Liver (tissue), 9 donors: ENCODE results near the gene CRISP1. TPM values are rescaled to one million over a fixed set of nuclear protein-coding genes. Genes with fewer than 3 reads are reported as not detected.

Experiments used
- DNase-seq: peaks from one replicate; pipeline ENCODE4 v3.0.0-alpha.2; 2017; ENCODE audit warnings: low spot score
- H3K27ac ChIP-seq, 2 donors: one replicate each; pipeline ENCODE4 v1.7.0; 2013; ENCODE audit warnings: inconsistent platforms in 2 of 2, low read length in 2 of 2, control low read depth in 1 of 2, low read depth in 1 of 2, mild to moderate bottlenecking in 1 of 2
- H3K27me3 ChIP-seq, 4 donors: one replicate each; pipeline versions ENCODE4 v1.6.1 to v1.7.0; 2013; ENCODE audit warnings: low read length in 3 of 4, inconsistent platforms in 1 of 4, mild to moderate bottlenecking in 1 of 4, moderate library complexity in 1 of 4; ENCODE audit not compliant: control insufficient read depth in 4 of 4, insufficient read depth in 4 of 4
- H3K36me3 ChIP-seq, 4 donors: one replicate each; pipeline versions ENCODE4 v1.6.1 to v1.7.0; 2013; ENCODE audit warnings: low read length in 3 of 4, mild to moderate bottlenecking in 3 of 4, low read depth in 1 of 4, moderate library complexity in 1 of 4; ENCODE audit not compliant: control insufficient read depth in 4 of 4, insufficient read depth in 3 of 4
- H3K4me1 ChIP-seq, 4 donors: one replicate each; pipeline versions ENCODE4 v1.6.1 to v1.7.0; 2013; ENCODE audit warnings: low read length in 3 of 4, mild to moderate bottlenecking in 3 of 4, moderate library complexity in 1 of 4; ENCODE audit not compliant: control insufficient read depth in 4 of 4, insufficient read depth in 4 of 4
- H3K4me3 ChIP-seq, 3 donors: one replicate each; pipeline versions ENCODE4 v1.6.1 to v1.7.0; 2013; ENCODE audit warnings: low read length in 3 of 3, control low read depth in 1 of 3, low read depth in 1 of 3, mild to moderate bottlenecking in 1 of 3
- H3K9ac ChIP-seq, 2 donors: one replicate each; pipeline ENCODE4 v1.7.0; 2013; ENCODE audit warnings: low read length in 2 of 2, mild to moderate bottlenecking in 2 of 2, moderate library complexity in 2 of 2, control low read depth in 1 of 2, low read depth in 1 of 2
- H3K9me3 ChIP-seq, 4 donors: one replicate each; pipeline versions ENCODE4 v1.6.1 to v1.7.0; 2013; ENCODE audit warnings: low read length in 3 of 4; ENCODE audit not compliant: control insufficient read depth in 4 of 4
- EGR1 ChIP-seq, 2 donors: IDR thresholded peaks; 2 replicates each; pipeline ENCODE4 v1.6.1; 2016 to 2018; ENCODE audit warnings: antibody characterized with exemption in 2 of 2, low read depth in 2 of 2
- FOXA1 ChIP-seq: IDR thresholded peaks from 2 replicates; pipeline ENCODE4 v1.6.1; 2016; ENCODE audit warnings: antibody characterized with exemption
- FOXA2 ChIP-seq: IDR thresholded peaks from 2 replicates; pipeline ENCODE4 v1.6.1; 2016; ENCODE audit warnings: antibody characterized with exemption
- GABPA ChIP-seq, 2 donors: IDR thresholded peaks in 1 of 2; conservative IDR thresholded peaks in 1 of 2; 2 replicates each; pipeline ENCODE4 v1.6.1; 2016; ENCODE audit warnings: antibody characterized with exemption in 2 of 2, mild to moderate bottlenecking in 1 of 2, moderate library complexity in 1 of 2
- HNF4A ChIP-seq, 2 donors: conservative IDR thresholded peaks; 2 replicates each; pipeline ENCODE4 v1.6.1; 2016; ENCODE audit warnings: antibody characterized with exemption in 2 of 2, mild to moderate bottlenecking in 2 of 2
- HNF4G ChIP-seq: IDR thresholded peaks from 2 replicates; pipeline ENCODE4 v1.6.1; 2016; ENCODE audit warnings: antibody characterized with exemption
- NR2F2 ChIP-seq: IDR thresholded peaks from 2 replicates; pipeline ENCODE4 v1.6.1; 2016; ENCODE audit warnings: antibody characterized with exemption
- RAD21 ChIP-seq, 2 donors: IDR thresholded peaks; 2 replicates each; pipeline ENCODE4 v1.6.1; 2016; ENCODE audit warnings: antibody characterized with exemption in 2 of 2, mild to moderate bottlenecking in 2 of 2
- RXRA ChIP-seq, 2 donors: IDR thresholded peaks; 2 replicates each; pipeline ENCODE4 v1.6.1; 2017 to 2018; ENCODE audit warnings: antibody characterized with exemption in 2 of 2, mild to moderate bottlenecking in 1 of 2
- SP1 ChIP-seq: IDR thresholded peaks from 2 replicates; pipeline ENCODE4 v1.6.1; 2018; ENCODE audit warnings: antibody characterized with exemption, mild to moderate bottlenecking
- TAF1 ChIP-seq: conservative IDR thresholded peaks from 2 replicates; pipeline ENCODE4 v1.6.1; 2016; ENCODE audit warnings: antibody characterized with exemption, mild to moderate bottlenecking
- WGBS: extraction: QIAGEN DNeasy Blood & Tissue Kit; methylation state at CpG from one replicate; pipeline ENCODE4 v1.1.7; 2013; 5-methylcytosine and 5-hydroxymethylcytosine counted together
- polyA plus RNA-seq, 2 donors: library from polyadenylated mRNA; stranded (reverse) in 1 of 2; unstranded in 1 of 2; fragments of 200-250 nt in 1 of 2; fragments of >200 nt in 1 of 2; fragmentation: Nextera tagmentation in 1 of 2; extraction: Ambion mirVana in 1 of 2; gene quantifications; one replicate each; pipeline versions ENCODE4 v1.2.1 to v1.2.3, GENCODE V29; 2013 to 2015
- total RNA-seq, 2 donors: library from RNA; depleted of rRNA; stranded (reverse); fragments of >200 nt; gene quantifications; one replicate each; pipeline ENCODE4 v1.2.3, GENCODE V29; 2014
- TF ChIP-seq, protein P1 (sequence below): IDR thresholded peaks from 2 replicates; pipeline ENCODE4 v1.6.1; 2016; ENCODE audit warnings: antibody characterized with exemption
- TF ChIP-seq, protein P2 (sequence below): fragments of 150-350 bp; IDR thresholded peaks from 2 replicates; pipeline ENCODE4 v1.5.1; 2017; ENCODE audit warnings: improper control_type of control experiment, low read depth, low read length; ENCODE audit not compliant: missing input control
- TF ChIP-seq, protein P3 (sequence below): IDR thresholded peaks from 2 replicates; pipeline ENCODE4 v1.6.1; 2016; ENCODE audit warnings: antibody characterized with exemption, mild to moderate bottlenecking
- donor health status: healthy.
- donor health status: healthy.
- donor health status: healthy.
- donor health status: healthy.
- donor health status: healthy.

CRISP1 gene, protein sequence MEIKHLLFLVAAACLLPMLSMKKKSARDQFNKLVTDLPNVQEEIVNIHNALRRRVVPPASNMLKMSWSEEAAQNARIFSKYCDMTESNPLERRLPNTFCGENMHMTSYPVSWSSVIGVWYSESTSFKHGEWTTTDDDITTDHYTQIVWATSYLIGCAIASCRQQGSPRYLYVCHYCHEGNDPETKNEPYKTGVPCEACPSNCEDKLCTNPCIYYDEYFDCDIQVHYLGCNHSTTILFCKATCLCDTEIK
- not detected for total RNA-seq
- not detected for polyA plus RNA-seq

DNA sequence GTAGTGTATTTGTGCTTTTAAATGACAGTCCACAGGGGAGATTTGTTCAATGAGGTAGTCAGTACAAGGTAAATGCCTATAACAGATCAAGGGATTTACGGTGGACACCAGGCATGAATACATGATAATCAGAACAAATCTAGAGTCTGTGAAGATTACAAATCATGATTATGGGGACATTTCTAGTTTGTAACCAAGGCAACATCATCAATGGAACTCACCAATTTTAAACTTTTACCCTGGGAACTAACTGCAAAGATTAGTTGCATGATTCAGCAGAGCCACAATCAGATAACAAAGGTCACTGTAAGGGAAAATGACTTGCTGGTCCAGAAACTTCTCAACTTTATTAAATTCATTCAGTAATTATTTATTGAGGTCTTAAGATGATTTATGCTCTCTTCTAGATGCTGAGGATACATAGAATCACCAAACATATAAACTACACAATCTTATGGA is at the start of gene CRISP1:
TSS of gene CRISP1 (minus strand) at position 51 of the 459 bp plus-strand sequence. CDS start 9,135 bp downstream, outside the sequence.
- no peak for DNase-seq
- WGBS = 77% methylated on average over 1 of the region's 1 CpG
- no peak for TF ChIP-seq NR2F2
- peak in 1 of 2 donors; percentile 83 for TF ChIP-seq HNF4A (conservative IDR thresholded peaks at IDR 0.05)
- TF ChIP-seq RXRA (IDR thresholded peaks at IDR 0.05) = peak in 1 of 2 donors; percentile 32
- TF ChIP-seq HNF4G = no peak

DNA sequence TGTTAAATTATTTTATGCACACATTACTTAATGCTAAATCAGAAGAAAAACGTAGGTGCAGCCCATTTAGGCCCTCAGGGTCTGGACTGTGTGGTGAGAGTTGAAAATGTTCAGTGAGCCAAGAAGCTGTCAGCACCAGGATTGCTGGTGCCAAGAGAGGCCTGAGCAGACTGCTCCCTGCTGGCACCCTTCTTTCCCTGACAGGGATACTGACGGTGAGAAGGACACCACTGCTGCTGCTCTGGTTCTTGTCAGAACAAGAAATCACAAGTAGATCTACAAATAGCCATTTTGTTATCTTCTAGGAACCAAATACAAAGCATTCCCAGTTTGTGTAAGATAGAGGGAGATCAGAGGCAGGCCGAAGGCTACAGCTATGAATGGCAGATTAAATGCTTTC is 48.7 kb upstream of the CRISP1 start:
- no peak overlapping the region for H3K27ac ChIP-seq
- DNase-seq = no peak
- H3K9ac ChIP-seq = no peak overlapping the region
- H3K4me1 ChIP-seq = no peaks in the 10 kb centered on the region
- H3K27me3 ChIP-seq = no peaks in the 10 kb centered on the region
- H3K36me3 ChIP-seq = no peaks in the 10 kb centered on the region
- H3K4me3 ChIP-seq = no peak overlapping the region
- no peaks in the 10 kb centered on the region for H3K9me3 ChIP-seq
- TF ChIP-seq, protein P1, sequence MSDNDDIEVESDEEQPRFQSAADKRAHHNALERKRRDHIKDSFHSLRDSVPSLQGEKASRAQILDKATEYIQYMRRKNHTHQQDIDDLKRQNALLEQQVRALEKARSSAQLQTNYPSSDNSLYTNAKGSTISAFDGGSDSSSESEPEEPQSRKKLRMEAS = no peak
- TF ChIP-seq EGR1 (IDR thresholded peaks at IDR 0.05; ENCODE audit: low read depth in 2 of 2) (no peak), SP1 (no peak), NR2F2 (no peak), RAD21 (IDR thresholded peaks at IDR 0.05) (no peak), GABPA (IDR thresholded peaks at IDR 0.05 in 1 of 2, conservative IDR thresholded peaks at IDR 0.05 in 1 of 2) (no peak), FOXA2 (no peak), TAF1 (no peak), FOXA1 (no peak)
- TF ChIP-seq, protein P2, sequence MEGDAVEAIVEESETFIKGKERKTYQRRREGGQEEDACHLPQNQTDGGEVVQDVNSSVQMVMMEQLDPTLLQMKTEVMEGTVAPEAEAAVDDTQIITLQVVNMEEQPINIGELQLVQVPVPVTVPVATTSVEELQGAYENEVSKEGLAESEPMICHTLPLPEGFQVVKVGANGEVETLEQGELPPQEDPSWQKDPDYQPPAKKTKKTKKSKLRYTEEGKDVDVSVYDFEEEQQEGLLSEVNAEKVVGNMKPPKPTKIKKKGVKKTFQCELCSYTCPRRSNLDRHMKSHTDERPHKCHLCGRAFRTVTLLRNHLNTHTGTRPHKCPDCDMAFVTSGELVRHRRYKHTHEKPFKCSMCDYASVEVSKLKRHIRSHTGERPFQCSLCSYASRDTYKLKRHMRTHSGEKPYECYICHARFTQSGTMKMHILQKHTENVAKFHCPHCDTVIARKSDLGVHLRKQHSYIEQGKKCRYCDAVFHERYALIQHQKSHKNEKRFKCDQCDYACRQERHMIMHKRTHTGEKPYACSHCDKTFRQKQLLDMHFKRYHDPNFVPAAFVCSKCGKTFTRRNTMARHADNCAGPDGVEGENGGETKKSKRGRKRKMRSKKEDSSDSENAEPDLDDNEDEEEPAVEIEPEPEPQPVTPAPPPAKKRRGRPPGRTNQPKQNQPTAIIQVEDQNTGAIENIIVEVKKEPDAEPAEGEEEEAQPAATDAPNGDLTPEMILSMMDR = no peak
- TF ChIP-seq, protein P3, sequence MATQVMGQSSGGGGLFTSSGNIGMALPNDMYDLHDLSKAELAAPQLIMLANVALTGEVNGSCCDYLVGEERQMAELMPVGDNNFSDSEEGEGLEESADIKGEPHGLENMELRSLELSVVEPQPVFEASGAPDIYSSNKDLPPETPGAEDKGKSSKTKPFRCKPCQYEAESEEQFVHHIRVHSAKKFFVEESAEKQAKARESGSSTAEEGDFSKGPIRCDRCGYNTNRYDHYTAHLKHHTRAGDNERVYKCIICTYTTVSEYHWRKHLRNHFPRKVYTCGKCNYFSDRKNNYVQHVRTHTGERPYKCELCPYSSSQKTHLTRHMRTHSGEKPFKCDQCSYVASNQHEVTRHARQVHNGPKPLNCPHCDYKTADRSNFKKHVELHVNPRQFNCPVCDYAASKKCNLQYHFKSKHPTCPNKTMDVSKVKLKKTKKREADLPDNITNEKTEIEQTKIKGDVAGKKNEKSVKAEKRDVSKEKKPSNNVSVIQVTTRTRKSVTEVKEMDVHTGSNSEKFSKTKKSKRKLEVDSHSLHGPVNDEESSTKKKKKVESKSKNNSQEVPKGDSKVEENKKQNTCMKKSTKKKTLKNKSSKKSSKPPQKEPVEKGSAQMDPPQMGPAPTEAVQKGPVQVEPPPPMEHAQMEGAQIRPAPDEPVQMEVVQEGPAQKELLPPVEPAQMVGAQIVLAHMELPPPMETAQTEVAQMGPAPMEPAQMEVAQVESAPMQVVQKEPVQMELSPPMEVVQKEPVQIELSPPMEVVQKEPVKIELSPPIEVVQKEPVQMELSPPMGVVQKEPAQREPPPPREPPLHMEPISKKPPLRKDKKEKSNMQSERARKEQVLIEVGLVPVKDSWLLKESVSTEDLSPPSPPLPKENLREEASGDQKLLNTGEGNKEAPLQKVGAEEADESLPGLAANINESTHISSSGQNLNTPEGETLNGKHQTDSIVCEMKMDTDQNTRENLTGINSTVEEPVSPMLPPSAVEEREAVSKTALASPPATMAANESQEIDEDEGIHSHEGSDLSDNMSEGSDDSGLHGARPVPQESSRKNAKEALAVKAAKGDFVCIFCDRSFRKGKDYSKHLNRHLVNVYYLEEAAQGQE = no peak
- WGBS = 53% methylated on average over 3 of the region's 3 CpGs

More for the DNA sequence above, at the start of gene CRISP1:
- H3K9ac ChIP-seq = no peak within 1 kb of the TSS
- no peak within 1 kb of the TSS for H3K4me3 ChIP-seq
- no peak within 1 kb of the TSS for H3K27ac ChIP-seq
- H3K36me3 ChIP-seq = no peaks in the 10 kb centered on the region
- no peaks in the 10 kb centered on the region for H3K27me3 ChIP-seq
- no peaks in the 10 kb centered on the region for H3K9me3 ChIP-seq
- H3K4me1 ChIP-seq = no peaks in the 10 kb centered on the region
